ENCODE data around the gene UBN2.
"Not testable (repeated sequence)": the region's sequence is repeated elsewhere in the genome, so short reads cannot be mapped to it uniquely, and the experiment has no call there.

DNA sequence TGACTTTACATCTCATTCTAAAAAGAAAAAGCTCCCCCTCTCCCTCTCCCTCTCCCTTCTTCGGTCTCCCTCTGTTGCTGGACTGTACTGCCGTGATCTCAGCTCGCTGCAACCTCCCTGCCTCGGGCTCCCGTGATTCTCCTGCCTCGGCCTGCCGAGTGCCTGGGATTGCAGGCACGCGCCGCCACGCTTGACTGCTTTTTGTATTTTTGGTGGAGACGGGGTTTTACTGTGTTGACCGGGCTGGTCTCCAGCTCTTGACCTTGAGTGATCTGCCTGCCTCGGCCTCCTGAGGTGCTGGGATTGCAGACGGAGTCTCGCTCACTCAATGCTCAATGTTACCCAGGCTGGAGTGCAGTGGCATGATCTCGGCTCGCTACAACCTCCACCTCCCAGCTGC, 6.2 kb upstream of the UBN2 start:
- not testable (repeated sequence) for TF ChIP-seq CTCF (tag by site-specific recombination; IDR thresholded peaks at IDR 0.05); TCF7L2 (IDR thresholded peaks at IDR 0.05; ENCODE audit: borderline replicate concordance, low read depth, low read length); ZNF362 (tag by site-specific recombination; IDR thresholded peaks at IDR 0.05); KLF16 (tag by site-specific recombination; IDR thresholded peaks at IDR 0.05); ZNF677 (tag by site-specific recombination; IDR thresholded peaks at IDR 0.05); ZNF664 (tag by site-specific recombination; IDR thresholded peaks at IDR 0.05); ZNF175 (tag by site-specific recombination; IDR thresholded peaks at IDR 0.05); ZNF555 (tag by site-specific recombination; conservative IDR thresholded peaks at IDR 0.05)
- TF ChIP-seq, protein P1, sequence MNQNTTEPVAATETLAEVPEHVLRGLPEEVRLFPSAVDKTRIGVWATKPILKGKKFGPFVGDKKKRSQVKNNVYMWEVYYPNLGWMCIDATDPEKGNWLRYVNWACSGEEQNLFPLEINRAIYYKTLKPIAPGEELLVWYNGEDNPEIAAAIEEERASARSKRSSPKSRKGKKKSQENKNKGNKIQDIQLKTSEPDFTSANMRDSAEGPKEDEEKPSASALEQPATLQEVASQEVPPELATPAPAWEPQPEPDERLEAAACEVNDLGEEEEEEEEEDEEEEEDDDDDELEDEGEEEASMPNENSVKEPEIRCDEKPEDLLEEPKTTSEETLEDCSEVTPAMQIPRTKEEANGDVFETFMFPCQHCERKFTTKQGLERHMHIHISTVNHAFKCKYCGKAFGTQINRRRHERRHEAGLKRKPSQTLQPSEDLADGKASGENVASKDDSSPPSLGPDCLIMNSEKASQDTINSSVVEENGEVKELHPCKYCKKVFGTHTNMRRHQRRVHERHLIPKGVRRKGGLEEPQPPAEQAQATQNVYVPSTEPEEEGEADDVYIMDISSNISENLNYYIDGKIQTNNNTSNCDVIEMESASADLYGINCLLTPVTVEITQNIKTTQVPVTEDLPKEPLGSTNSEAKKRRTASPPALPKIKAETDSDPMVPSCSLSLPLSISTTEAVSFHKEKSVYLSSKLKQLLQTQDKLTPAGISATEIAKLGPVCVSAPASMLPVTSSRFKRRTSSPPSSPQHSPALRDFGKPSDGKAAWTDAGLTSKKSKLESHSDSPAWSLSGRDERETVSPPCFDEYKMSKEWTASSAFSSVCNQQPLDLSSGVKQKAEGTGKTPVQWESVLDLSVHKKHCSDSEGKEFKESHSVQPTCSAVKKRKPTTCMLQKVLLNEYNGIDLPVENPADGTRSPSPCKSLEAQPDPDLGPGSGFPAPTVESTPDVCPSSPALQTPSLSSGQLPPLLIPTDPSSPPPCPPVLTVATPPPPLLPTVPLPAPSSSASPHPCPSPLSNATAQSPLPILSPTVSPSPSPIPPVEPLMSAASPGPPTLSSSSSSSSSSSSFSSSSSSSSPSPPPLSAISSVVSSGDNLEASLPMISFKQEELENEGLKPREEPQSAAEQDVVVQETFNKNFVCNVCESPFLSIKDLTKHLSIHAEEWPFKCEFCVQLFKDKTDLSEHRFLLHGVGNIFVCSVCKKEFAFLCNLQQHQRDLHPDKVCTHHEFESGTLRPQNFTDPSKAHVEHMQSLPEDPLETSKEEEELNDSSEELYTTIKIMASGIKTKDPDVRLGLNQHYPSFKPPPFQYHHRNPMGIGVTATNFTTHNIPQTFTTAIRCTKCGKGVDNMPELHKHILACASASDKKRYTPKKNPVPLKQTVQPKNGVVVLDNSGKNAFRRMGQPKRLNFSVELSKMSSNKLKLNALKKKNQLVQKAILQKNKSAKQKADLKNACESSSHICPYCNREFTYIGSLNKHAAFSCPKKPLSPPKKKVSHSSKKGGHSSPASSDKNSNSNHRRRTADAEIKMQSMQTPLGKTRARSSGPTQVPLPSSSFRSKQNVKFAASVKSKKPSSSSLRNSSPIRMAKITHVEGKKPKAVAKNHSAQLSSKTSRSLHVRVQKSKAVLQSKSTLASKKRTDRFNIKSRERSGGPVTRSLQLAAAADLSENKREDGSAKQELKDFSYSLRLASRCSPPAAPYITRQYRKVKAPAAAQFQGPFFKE (tag by site-specific recombination; IDR thresholded peaks at IDR 0.05; ENCODE audit: borderline replicate concordance) = not testable (repeated sequence)
